ENCODE data around the gene GCDH. TPM values are rescaled to one million over a fixed set of nuclear protein-coding genes. Genes with fewer than 3 reads are reported as not detected.
"Not testable (repeated sequence)": the region's sequence is repeated elsewhere in the genome, so short reads cannot be mapped to it uniquely, and the experiment has no call there.

Gene GCDH
- total RNA-seq, 4 donors from 2014 or later: 31.2 to 63.7 (median 46.7) TPM

- Histone ChIP-seq H3K27ac (no peak overlapping the region), H3K4me1 (peaks cover 22 to 24% of the 10 kb centered on the region in 2 donors), H3K4me3 (replicated peaks in 1 of 3) (no peak overlapping the region), H3K36me3 (no peaks in the 10 kb centered on the region), H3K9me3 (no peaks in the 10 kb centered on the region), H3K27me3 (no peaks in the 10 kb centered on the region)
- TF ChIP-seq CTCF (IDR thresholded peaks at IDR 0.05) (no peak), POLR2A (IDR thresholded peaks at IDR 0.05) (no peak)
- DNase-seq: no peak
- 71 to 77% methylated on average over 5 of the region's 5 CpGs for WGBS, 2 donors
- intact Hi-C loops (cut with DNase I): loop anchor here (10.0 kb wide), 1 partner anchor 47 kb away; the partner anchor contains the start of genes CALR and FARSA
Measured at GRCh38 chr19:12888006-12888603, 2.9 kb upstream of the GCDH start.

GRCh38 chr19:12890299-12890786, 617 bp upstream of the GCDH start:
- intact Hi-C loops (cut with DNase I); H3K27ac ChIP-seq; H3K4me3 ChIP-seq (replicated peaks in 1 of 3); H3K9me3 ChIP-seq; H3K27me3 ChIP-seq; DNase-seq: not testable (repeated sequence)
- peaks cover 15 to 16% of the 10 kb centered on the region in 2 donors for H3K4me1 ChIP-seq
- peaks cover 0 to 11% of the 10 kb centered on the region in 2 donors for H3K36me3 ChIP-seq
- 19% methylated on average over 10 of the region's 10 CpGs for WGBS, 2 donors

DNA sequence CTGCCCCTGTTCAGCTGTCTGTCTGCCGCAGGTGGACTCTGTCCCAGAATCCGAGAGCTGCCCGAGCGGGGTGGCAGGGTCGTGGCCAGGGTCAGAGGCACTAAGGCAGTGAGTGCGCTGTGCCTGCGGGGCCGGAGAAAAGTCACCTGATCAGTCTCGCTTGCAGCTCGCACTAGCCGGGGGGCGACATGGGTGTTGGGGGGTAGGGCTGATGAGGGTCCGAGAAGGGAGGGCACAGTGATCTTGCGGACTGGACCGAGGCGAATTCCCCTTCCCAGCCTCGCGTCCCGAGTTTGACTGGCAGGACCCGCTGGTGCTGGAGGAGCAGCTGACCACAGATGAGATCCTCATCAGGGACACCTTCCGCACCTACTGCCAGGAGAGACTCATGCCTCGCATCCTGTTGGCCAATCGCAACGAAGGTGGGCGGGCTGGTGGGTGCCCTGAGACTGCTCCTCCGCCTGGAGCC, 627 bp downstream of the GCDH start:
- H3K4me1 ChIP-seq: peaks cover 10% of the 10 kb centered on the region in 2 donors
- H3K27me3 ChIP-seq: no peaks in the 10 kb centered on the region
- no peak for TF ChIP-seq POLR2A (IDR thresholded peaks at IDR 0.05)
- TF ChIP-seq CTCF (IDR thresholded peaks at IDR 0.05): no peak
- WGBS, 2 donors: 7 to 11% methylated on average over 14 to 18 of the region's 26 CpGs
- intact Hi-C loops (cut with DNase I): no loop called here
- peaks cover 0 to 11% of the 10 kb centered on the region in 2 donors for H3K36me3 ChIP-seq
- no peaks in the 10 kb centered on the region for H3K9me3 ChIP-seq
- peak overlapping the region; percentile 44 to 71 (median 55) for H3K4me3 ChIP-seq (replicated peaks in 1 of 3)
- peak overlapping the region in 1 of 3 donors; percentile 24 for H3K27ac ChIP-seq
- DNase-seq: no peak

- peaks cover 3 to 15% of the 10 kb centered on the region in 2 donors for H3K36me3 ChIP-seq
- WGBS, 2 donors: 96 to 100% methylated on average over 2 to 5 of the region's 5 CpGs
- no peak for TF ChIP-seq CTCF (IDR thresholded peaks at IDR 0.05)
- TF ChIP-seq POLR2A (IDR thresholded peaks at IDR 0.05): no peak
- no peaks in the 10 kb centered on the region for H3K27me3 ChIP-seq
- H3K4me1 ChIP-seq: peaks cover 10% of the 10 kb centered on the region in 2 donors
- intact Hi-C loops (cut with DNase I): no loop called here
- H3K4me3 ChIP-seq (replicated peaks in 1 of 3): no peak overlapping the region
- no peak overlapping the region for H3K27ac ChIP-seq
- H3K9me3 ChIP-seq: no peaks in the 10 kb centered on the region
- no peak for DNase-seq
Measured at GRCh38 chr19:12893582-12893981, 2.6 kb downstream of the GCDH start.

DNA sequence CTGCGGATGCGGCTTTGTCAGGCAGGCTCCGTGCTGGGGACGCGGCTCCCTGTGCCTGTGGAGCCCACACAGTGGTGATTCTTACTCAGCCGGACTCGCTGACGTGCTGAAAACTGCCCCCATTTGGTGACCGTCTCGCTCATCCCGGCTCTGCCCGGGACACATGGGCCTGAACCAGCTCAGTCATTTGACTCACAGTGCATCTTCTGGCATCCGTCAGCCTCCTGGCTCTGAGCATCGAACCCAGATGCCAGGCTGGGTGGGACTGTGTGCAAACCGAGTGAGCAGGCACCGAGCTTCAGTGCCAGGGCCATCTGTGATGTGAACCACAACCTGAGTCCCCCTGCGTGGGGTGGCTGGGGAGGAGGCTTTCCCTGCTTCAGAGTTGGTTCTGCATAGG, 5.5 kb downstream of the GCDH start:
- Histone ChIP-seq H3K9me3 (no peaks in the 10 kb centered on the region), H3K4me1 (peaks cover 10% of the 10 kb centered on the region in 2 donors), H3K27me3 (no peaks in the 10 kb centered on the region), H3K27ac (no peak overlapping the region), H3K4me3 (replicated peaks in 1 of 3) (no peak overlapping the region), H3K36me3 (peaks cover 3 to 15% of the 10 kb centered on the region in 2 donors)
- no peak for TF ChIP-seq POLR2A (IDR thresholded peaks at IDR 0.05)
- no peak for TF ChIP-seq CTCF (IDR thresholded peaks at IDR 0.05)
- WGBS, 2 donors: 98 to 100% methylated on average over 6 to 17 of the region's 17 CpGs
- no peak for DNase-seq
- intact Hi-C loops (cut with DNase I): no loop called here
